ENCODE data around the gene SV2C.

Gene SV2C

DNA sequence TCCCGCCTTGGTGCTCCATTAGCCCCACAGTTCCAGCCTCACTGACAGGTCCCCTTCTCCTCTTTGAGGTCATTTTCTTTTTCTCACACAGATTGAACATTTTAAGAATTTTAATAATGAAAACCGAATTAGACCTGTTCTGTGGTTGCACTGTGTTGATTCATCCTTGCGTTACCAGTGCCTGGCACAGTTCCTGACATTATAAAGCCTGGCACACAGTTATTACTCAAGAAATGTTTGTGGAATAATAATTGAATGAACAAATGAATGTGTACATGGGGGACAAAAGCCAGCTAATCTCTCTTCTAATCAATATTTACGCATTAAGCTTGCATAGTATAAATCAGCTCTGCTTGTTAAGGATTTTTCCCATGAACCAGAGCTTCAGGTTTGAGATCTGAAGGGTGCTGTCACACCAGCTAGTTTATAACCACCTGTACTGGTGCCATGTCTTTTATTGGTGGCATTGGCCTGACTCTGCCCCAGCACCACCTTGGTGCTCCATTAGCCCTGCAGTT lies 80.0 kb downstream of the SV2C start:
- Histone ChIP-seq H3K4me2 (ENCODE audit: low read depth, low read length, poor library complexity, severe bottlenecking) (no peak overlapping the region), H3K4me3 (ENCODE audit: insufficient read depth, low read length, poor library complexity, severe bottlenecking) (no peak overlapping the region), H3K9me3 (ENCODE audit: insufficient read depth, low read length) (no peaks in the 10 kb centered on the region), H3K27ac (ENCODE audit: low read depth, low read length) (no peak overlapping the region), H4K20me1 (ENCODE audit: low read depth, low read length) (no peaks in the 10 kb centered on the region), H3K36me3 (ENCODE audit: low read length) (no peaks in the 10 kb centered on the region), H3K27me3 (ENCODE audit: low read length) (no peaks in the 10 kb centered on the region), H2AFZ (ENCODE audit: low read depth, low read length, severe bottlenecking) (no peak overlapping the region), H3F3A (ENCODE audit: insufficient read depth) (no peaks in the 10 kb centered on the region), H3K9ac (ENCODE audit: low read length) (no peak overlapping the region), H3K79me2 (ENCODE audit: insufficient read depth, low read length) (no peaks in the 10 kb centered on the region), H3K9me2 (replicated peaks; ENCODE audit: insufficient read depth, low read length) (no peaks in the 10 kb centered on the region)
- no peak for TF ChIP-seq EZH2phosphoT487 (conservative IDR thresholded peaks at IDR 0.05; ENCODE audit: low read length)
- TF ChIP-seq, protein P1, sequence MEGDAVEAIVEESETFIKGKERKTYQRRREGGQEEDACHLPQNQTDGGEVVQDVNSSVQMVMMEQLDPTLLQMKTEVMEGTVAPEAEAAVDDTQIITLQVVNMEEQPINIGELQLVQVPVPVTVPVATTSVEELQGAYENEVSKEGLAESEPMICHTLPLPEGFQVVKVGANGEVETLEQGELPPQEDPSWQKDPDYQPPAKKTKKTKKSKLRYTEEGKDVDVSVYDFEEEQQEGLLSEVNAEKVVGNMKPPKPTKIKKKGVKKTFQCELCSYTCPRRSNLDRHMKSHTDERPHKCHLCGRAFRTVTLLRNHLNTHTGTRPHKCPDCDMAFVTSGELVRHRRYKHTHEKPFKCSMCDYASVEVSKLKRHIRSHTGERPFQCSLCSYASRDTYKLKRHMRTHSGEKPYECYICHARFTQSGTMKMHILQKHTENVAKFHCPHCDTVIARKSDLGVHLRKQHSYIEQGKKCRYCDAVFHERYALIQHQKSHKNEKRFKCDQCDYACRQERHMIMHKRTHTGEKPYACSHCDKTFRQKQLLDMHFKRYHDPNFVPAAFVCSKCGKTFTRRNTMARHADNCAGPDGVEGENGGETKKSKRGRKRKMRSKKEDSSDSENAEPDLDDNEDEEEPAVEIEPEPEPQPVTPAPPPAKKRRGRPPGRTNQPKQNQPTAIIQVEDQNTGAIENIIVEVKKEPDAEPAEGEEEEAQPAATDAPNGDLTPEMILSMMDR (IDR thresholded peaks at IDR 0.05; ENCODE audit: insufficient read depth, low read length, poor library complexity, severe bottlenecking) = no peak

GRCh38 chr5:76165029-76165428 lies 81.8 kb downstream of the SV2C start:
- Histone ChIP-seq H3K4me3 (ENCODE audit: insufficient read depth, low read length, poor library complexity, severe bottlenecking) (no peak overlapping the region), H3K27me3 (ENCODE audit: low read length) (no peaks in the 10 kb centered on the region), H3K36me3 (ENCODE audit: low read length) (no peaks in the 10 kb centered on the region), H4K20me1 (ENCODE audit: low read depth, low read length) (no peaks in the 10 kb centered on the region), H3K79me2 (ENCODE audit: insufficient read depth, low read length) (no peaks in the 10 kb centered on the region), H3K4me2 (ENCODE audit: low read depth, low read length, poor library complexity, severe bottlenecking) (no peak overlapping the region), H3K27ac (ENCODE audit: low read depth, low read length) (no peak overlapping the region), H3K9me2 (replicated peaks; ENCODE audit: insufficient read depth, low read length) (no peaks in the 10 kb centered on the region), H3K9me3 (ENCODE audit: insufficient read depth, low read length) (no peaks in the 10 kb centered on the region), H3F3A (ENCODE audit: insufficient read depth) (no peaks in the 10 kb centered on the region), H3K9ac (ENCODE audit: low read length) (no peak overlapping the region), H2AFZ (ENCODE audit: low read depth, low read length, severe bottlenecking) (no peak overlapping the region)
- TF ChIP-seq EZH2phosphoT487 (conservative IDR thresholded peaks at IDR 0.05; ENCODE audit: low read length) = no peak
- TF ChIP-seq, protein P1 (IDR thresholded peaks at IDR 0.05; ENCODE audit: insufficient read depth, low read length, poor library complexity, severe bottlenecking) = no peak

DNA sequence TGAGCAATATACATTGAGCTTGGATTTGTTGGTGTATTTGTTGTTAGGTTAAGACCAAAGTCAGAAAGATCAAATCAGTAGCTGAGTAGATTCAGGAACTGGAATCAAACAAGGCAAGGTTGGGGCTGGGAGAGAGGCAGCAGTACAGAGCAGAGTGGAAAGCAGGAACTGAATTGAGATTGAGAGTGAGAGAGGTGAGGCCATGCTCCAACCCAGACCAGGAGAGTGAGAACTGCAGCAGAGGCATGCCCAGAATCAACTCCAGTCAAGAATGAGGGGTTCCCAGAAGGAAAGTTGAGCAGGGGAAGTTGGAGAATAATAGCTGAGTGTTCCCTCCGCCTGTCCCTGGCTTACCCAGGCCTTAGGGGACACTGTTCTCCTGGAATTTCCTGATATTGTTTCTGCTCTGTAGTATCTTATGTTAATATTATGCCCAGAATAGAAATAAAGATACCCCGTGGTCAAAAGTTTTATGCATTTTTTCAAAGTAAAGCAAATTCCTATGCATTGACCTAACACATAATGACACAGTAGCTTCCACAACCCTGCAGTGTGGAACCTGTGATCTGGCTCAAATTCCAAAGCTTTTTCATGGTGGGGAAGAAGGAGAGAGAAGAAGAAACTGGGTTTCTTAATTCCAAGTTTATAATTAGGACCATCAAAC lies 82.7 kb downstream of the SV2C start:
- no peak overlapping the region for H3K9ac ChIP-seq (ENCODE audit: low read length)
- no peaks in the 10 kb centered on the region for H3K9me3 ChIP-seq (ENCODE audit: insufficient read depth, low read length)
- no peak overlapping the region for H3K4me2 ChIP-seq (ENCODE audit: low read depth, low read length, poor library complexity, severe bottlenecking)
- H3K36me3 ChIP-seq (ENCODE audit: low read length) = no peaks in the 10 kb centered on the region
- H3K4me3 ChIP-seq (ENCODE audit: insufficient read depth, low read length, poor library complexity, severe bottlenecking) = no peak overlapping the region
- no peaks in the 10 kb centered on the region for H3K27me3 ChIP-seq (ENCODE audit: low read length)
- TF ChIP-seq EZH2phosphoT487 (conservative IDR thresholded peaks at IDR 0.05; ENCODE audit: low read length) = no peak
- TF ChIP-seq, protein P1 (IDR thresholded peaks at IDR 0.05; ENCODE audit: insufficient read depth, low read length, poor library complexity, severe bottlenecking) = no peak
- no peaks in the 10 kb centered on the region for H4K20me1 ChIP-seq (ENCODE audit: low read depth, low read length)
- no peaks in the 10 kb centered on the region for H3K9me2 ChIP-seq (replicated peaks; ENCODE audit: insufficient read depth, low read length)
- no peak overlapping the region for H2AFZ ChIP-seq (ENCODE audit: low read depth, low read length, severe bottlenecking)
- H3F3A ChIP-seq (ENCODE audit: insufficient read depth) = no peaks in the 10 kb centered on the region
- no peak overlapping the region for H3K27ac ChIP-seq (ENCODE audit: low read depth, low read length)
- H3K79me2 ChIP-seq (ENCODE audit: insufficient read depth, low read length) = no peaks in the 10 kb centered on the region

Data from SU-DHL-6 (cell line).